GM10847 (cell line): Measurements from ENCODE around the gene NFATC3.

Experiments
- POLR2A ChIP-seq: IDR thresholded peaks from 2 replicates; pipeline ENCODE4 v1.6.1; 2011; ENCODE audit not compliant: insufficient read length; ENCODE audit errors: extremely low read depth

The NFATC3 gene

DNA sequence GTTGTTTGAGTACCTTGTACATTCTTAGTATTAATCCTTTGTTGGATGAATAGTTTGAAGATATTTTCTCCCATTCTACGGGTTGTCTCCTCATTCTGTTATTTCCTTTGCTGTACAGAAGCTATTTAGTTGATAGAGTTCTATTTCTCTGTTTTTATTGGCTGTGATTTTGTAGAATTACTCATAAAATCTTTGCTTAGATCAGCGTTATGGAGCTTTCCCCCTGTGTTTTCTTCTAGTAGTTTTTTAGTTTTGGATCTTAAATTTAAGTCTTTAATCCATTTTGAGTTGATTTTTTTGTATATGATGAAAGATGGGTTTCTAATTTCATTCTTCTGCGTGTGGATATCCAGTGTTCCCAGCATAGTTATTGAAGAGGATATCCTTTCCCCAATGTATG lies 45.4 kb downstream of the NFATC3 start:
- no peak for TF ChIP-seq POLR2A

DNA sequence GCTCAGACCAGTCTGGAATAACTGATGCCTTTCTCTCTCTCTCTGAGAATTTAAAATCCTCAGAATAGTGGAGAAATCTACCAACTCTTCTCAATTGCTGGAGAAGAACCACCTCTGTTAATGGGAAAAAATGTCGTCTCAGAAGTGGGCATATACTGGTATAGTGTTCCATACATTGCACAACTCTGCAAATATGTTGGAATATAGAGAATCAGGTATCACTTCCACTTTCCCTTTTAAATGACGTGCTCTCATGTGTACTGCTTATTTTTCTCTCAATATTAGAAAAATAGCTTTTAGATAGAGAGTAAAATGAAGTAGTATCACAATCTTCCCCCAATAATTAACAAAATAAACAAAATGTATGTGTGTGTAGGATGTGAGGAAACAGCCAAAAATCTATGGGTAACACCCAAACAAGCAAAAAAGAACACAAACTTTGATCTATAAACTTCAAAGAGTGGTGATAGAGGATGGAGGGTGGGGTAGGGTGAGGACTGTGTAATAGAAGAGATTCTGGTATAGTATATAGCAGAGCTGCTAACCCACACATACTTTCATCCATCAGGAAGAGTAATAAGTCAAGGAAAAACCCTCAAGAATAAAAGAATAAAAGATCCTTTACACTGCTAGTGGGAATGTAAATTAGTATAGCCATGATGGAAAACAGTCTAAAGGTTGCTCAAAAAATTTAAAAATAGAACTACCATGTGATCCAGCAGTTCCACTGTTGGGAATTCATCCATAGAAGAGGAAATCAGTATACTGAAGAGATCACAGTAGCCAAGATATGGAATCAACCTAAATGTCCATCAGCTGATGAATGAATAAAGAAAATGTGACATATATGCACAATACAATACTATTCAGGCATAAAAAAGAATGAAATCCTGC lies 46.9 kb downstream of the NFATC3 start:
- no peak for TF ChIP-seq POLR2A

DNA sequence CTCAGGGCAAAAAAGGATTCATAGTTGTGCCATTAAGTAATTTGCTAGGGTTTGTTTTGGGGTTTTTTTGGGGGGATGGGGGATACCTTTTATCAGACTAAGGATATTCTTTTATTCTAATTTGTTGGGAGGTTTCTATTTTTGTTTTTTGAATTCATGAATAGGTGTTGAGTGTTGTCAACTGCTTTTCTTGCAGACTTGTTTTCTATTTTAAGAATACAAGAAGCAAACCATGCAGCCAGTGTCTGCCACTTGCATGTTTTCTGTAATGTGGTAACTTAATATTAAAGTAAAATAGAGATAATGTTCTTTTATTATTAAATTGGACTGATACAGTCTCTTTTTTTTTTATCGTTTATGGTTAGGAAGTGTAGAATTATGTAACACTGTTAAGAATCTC lies 49.5 kb downstream of the NFATC3 start:
- TF ChIP-seq POLR2A = no peak

DNA sequence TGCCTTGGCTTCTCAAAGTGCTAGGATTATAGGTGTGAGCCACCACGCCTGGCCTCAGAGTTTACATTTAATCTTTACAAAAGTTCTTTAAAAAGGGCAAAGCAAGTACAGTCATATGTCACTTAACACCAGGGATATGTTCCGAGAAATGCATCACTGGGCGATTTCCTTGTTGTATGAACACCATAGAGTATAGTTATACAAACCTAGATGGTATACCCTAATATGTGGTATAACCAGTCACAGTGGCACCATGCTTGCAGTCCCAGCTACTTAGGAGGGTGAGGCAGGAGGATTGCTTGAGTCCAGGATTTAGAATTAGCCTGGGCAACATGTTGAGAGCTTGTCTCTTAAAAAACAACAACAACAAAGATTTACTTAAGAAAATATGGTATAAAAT lies 51.3 kb downstream of the NFATC3 start:
- no peak for TF ChIP-seq POLR2A

DNA sequence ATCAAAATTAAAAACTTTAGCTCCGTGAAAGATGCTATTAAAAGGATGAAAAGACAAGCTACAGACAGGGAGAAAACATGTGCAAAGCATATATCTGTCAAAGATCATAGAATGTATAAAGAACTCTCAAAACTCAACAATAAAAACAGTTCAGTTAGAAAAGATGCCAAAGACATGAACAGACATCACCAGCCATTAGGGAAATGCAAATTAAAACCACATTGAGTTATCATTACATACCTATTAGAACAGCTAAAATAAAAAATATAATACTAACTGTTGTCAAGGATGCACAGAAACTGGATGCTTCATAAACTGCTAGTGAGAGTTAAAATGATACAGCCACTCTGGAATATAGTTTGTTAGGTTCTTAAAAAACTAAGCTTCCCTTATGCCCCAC lies 58.8 kb downstream of the NFATC3 start:
- TF ChIP-seq POLR2A = no peak

DNA sequence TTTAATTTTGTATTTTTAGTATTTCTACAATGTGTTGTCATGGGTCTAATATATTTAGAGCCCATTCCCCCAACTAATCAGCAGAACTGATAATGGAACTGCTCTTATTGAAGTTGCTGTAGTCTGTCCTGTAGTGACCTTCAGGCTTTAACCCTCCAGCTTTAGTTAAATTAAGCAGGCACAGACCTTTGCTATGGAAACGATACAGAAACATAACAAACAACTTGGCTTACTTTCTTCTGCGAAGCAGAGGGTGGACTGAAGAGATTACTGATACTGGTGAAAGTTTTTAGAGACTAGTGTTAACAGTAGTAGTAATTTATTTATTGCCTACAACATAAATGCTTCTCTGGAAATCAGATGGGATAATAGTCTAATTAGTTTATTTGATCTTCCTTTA lies 61.4 kb downstream of the NFATC3 start:
- no peak for TF ChIP-seq POLR2A

DNA sequence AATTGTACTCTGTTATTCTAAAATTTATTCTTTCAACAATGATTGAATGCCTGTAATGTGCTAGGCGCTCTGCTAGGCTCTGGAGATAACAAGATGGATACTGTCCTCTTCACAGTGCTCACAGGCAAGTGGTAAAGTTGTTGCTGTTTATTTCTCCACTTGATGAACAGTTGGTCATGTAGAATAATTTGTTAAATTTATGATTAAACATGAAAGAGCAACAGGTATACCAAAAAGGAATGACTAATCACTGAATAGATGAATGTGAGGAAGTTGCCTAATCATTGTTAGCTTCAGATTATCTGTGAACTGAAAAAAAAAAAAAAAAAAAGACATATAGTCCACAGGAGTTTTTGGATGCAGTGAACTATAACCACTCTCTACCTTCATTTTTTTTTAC lies 62.3 kb downstream of the NFATC3 start:
- no peak for TF ChIP-seq POLR2A

DNA sequence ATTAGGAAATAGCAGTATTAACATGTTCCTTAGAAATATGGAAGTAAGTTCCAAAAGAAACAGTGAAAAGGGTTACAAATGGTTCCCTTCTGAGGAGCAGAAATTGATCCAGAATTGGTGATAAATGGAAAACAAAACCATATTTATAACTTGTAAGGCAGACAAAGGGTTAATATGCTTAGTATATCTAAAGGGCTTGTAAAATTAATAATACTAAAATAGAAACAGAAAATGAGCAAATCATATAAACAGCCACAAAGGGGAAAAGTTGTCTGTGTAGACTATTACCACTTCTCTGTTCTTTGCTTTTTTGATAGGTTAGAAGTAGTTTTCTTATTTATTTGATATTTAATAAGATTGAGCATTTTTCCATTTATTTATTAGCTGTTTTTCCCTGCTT lies 64.4 kb downstream of the NFATC3 start:
- TF ChIP-seq POLR2A = no peak

DNA sequence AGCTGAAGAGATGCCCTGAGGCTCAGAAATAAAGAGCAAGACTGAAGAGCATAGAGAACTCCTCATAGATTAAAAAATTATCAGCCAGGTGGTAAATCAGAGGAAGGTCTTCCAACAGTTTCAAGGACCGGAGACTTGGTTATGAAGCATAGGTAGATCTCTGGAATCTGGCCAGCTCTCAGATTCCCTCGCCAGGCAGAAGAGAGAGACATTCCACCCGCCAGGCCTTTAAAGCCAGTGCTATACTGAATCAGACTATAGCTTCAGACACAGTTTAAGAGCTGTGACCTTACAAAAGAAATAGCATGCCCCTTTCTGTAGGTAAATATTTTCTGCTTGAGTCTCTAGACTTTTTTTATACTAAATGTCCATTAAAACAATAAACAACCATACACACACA lies 70.3 kb downstream of the NFATC3 start:
- TF ChIP-seq POLR2A = no peak

DNA sequence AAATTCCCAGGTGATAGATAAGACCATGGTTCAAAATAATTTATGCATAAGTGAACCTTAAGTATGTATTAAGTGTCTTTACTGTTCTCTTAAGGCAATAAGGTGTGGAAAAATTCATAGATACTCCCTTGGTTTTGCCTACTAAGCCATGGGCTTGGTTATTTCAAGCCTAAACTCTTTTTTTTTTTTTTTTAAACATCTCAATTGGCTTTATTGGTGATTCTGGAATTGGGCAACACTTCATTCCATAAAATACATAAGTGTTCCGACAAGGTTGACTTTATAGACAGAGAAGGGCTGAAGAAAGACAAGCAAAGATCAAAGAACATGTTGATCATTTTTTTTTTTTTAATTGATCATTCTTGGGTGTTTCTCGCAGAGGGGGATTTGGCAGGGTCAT lies 77.2 kb downstream of the NFATC3 start:
- TF ChIP-seq POLR2A = no peak

DNA sequence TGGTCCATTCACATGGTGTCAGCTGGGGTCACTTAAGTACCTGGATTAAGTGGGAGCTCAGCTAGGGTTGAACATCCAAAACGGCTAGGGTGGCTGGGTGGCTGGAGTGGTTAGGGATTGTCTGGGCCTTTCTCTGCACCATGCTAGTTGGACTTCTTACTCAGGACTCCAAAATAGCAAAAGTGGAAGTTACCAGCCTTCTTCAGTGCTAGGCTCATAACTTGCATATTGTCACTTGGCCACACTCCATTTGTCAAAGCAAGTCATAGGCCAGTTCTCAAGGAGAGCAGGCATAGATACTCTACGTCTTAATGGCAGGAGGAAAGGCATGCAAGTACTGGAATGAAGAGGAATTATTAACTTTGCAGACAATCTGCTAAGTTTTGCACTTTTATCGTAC lies 81.1 kb downstream of the NFATC3 start:
- TF ChIP-seq POLR2A = no peak

DNA sequence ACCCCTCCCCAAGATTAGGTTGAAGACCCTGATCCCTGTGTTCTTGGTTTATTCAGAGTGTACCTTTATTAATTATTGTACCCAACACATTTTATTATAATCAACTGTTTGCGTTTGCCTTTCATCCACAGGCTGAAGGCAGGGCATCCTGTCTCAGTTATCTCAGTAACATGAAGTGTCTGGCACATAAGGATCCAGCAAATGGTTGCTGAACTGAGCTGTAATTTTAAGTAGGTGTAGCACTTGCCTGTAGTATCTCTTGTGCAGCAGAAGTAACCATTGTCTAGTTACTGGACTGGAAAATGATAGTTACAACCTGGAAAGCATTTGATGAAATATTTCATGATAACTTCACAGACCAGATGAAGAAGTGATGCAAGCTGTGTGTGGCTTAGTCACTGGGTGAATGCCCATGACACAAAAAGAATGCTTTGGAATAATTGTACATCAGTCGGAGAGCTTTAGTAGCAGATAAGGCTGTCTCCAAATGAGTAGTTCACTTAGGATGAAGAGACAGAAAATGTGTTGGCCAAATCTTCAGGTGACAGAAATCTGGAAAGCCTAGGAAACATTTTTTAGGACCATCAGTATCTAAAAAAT lies 94.1 kb downstream of the NFATC3 start:
- TF ChIP-seq POLR2A = no peak

DNA sequence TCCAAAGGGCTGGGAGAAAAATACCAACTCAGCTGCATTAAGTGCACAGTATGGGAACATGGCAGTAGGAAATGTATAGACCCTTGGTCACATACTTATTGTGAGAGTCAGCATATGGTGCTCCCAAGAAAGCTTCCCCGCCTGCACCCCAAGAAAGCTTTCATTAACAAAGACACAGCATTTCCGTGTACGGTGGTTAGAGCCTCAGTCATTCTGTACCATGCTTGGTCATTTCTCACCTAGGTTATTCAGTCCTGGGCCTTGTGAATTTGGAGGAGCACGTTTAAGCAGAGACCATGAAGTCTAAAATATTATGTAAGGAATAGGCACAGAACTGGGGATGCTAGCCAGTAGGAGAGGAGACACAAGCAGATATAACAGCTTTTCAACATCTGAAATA lies 94.7 kb downstream of the NFATC3 start:
- TF ChIP-seq POLR2A = no peak

DNA sequence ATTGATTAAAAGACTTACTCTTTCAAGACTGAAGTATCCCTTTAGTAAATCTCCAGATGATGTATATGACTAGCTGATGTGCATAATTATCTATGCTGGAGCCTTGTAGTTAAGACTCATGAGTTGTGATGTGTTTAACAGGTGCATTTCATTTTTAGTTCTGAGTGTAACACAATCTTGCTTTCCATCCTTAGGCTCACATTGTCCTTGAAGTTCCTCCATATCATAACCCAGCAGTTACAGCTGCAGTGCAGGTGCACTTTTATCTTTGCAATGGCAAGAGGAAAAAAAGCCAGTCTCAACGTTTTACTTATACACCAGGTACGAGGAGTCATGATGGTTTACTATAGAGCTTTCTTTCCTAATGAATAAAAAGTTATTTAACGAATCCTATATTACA lies 97.9 kb downstream of the NFATC3 start:
- TF ChIP-seq POLR2A = no peak

DNA sequence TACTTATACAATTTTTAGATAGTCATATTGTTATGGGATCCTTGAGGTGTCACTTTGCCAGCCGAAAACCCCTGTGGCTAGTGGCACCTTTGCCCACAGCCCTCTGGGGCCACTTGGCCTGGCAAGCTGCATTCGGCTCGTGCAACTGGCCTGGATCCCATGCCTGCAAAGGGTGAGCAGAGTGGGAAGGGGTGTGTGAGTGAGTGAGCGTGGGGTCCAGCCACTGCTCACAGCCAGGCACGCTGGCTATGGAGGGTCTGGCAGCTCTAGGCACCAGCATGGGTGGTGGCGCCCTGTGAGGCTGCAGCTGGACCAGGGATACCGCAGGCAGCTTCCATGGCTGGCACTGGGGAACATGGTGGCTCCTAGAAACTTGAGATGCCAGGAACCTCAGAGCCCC lies 101.7 kb downstream of the NFATC3 start:
- TF ChIP-seq POLR2A = no peak

DNA sequence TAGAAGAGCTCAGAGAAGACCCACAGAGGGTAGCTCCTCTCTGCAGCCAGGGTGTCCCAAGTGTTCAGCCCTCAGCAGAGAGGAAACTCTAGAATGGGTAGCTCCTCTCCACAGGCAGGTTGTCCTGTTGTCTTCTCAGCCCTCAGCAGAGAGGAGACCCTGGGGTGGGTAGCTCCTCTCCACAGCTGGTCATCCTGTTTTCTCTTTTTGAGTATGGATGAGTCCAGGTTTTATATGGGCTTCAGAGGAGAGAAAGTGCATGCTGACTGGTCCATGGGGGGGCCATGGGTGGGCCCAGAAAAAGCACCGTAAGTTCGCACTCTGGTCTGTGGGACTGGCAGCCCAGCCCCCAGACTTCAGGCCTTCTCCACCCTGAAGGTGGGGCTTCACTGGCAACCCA lies 102.3 kb downstream of the NFATC3 start:
- no peak for TF ChIP-seq POLR2A

DNA sequence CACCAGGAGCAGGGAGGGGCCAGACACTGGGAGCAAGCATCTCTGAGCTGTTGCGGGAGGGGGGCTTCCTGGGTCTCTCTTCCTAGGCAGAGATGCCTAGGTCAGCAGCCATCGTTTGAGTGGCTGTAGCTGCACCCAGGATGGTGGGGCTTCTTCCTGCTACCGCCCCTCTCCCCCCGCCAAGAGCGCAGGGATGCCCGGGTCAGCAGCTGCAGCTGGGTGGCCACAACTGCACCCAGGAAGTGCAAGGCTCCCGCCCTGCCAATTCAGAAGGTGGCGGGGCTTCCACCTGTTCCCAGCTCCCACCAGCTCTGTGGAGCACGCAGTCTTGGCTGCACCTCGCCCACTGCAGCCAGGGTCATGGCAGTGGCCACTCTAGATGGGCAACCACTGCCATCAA lies 103.0 kb downstream of the NFATC3 start:
- no peak for TF ChIP-seq POLR2A
